Left ventricle myocardium superior (tissue), 1 donor: Measurements from ENCODE around the gene TMTC2. TPM values are rescaled to one million over a fixed set of nuclear protein-coding genes. Genes with fewer than 3 reads are reported as not detected.

Source experiments
- ATAC-seq: fragments of 200-7000 bp; cut with Tn5 transposase; one replicate; pipeline ENCODE4 v1.9.1; 2020; ENCODE audit warnings: mild to moderate bottlenecking, moderate library complexity
- DNase-seq: peaks from one replicate; pipeline ENCODE4 v3.0.0-alpha.2; 2020
- intact Hi-C: fragments of 100-400 bp; cut with micrococcal nuclease; formaldehyde crosslinking; loops from one replicate; pipeline ENCODE4 v1.11.0; 2022
- total RNA-seq: library from RNA; stranded (reverse); fragmentation: NEBNext Ultra II Directional; extraction: Animal tissue kit (Norgen Biotek cat#: 25700); gene quantifications from one replicate; pipeline ENCODE4 v1.2.1, GENCODE V29; 2021
- donor health status: DM: no; HTN: yes; CAD: no; lungs with severe emphysema.

The TMTC2 gene
- total RNA-seq, 1 donor from 2014 or later = 4.7 TPM

DNA sequence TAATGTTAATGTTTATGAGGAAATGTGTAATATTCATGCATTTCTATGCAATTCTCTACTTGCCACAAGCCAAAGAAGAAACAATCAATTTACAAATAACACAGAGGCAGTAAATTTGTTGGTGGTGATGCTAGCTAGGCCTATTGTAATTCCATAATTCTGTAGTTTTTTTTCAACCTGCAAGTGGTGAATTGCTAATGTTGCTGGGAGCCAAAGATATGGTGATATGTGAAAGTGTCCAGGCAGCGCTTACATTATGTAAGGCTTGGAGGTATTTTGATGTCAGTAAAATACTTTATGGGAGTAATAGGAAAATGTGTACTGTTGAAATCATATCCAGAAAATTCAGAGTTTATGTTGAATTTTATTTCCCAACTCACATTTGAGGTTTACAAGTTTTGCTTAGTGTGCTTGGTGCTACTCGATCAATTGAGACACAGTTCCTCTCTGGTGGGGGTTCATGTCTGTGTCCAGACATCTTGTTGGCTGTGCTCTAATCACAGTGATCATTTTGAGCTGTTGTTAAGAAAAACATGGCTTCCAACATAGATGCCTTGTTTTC is 23.2 kb downstream of the TMTC2 start:
- intact Hi-C loops = no loop called here
- ATAC-seq (no peak), DNase-seq (no peak)

DNA sequence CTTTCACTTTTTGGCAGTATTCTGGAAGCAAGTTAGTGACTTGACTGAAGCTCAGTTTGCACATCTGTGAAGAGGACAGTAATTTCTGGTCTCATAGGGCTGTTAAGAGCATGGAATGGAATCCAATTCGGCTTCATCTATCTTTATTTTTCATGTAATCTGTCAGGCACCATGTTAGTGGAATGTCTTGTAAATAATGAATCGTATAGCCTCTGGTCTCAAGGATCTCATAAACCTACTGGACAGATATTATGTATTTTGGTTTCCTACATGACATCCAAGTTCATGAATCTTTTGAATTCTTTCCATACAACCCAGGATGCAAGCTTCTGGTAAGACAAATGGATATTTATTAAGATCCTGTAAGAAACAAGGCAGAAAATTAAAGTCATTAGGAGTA is 24.0 kb downstream of the TMTC2 start:
- ATAC-seq (no peak), DNase-seq (no peak)
- intact Hi-C loops = no loop called here

DNA sequence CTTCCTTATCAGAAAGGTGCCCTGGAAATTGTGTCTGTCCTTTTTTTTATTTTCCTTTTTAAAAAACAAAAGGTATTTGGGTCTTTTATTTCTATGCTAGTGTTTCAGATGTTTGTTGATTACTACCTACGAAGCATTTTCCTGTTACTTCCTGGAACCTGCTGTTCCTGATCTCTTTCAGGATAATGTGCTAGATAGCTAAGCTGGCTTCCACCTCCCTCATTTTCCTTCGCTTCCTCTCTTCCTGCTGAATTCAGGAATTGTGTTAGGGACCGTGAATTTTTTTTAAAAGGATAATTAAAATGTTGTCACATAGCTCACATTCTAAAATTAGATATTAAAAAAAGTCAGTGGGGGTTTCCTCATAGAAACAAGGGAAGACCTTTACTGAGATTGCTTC is 27.7 kb downstream of the TMTC2 start:
- intact Hi-C loops = no loop called here
- DNase-seq (no peak), ATAC-seq (no peak)

DNA sequence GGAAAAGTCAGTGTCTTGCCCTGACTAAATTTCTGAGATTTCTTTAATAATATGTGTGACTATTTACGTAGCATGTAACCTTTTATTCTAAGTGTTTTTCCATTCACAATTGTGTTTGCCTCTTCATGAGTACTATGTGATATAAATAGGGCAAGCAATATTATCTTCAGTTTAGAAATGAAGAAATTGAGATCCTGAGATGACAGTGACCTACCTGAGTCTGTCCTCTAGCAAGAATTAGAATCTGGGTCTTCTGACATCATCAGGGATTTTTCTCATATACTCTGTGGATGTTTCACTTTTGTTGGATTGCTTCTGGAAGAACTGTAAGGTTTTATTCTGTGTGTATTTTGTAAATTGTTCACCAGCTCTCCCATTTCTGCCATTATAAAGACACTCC is 35.0 kb downstream of the TMTC2 start:
- intact Hi-C loops = no loop called here
- no peak for DNase-seq
- ATAC-seq = no peak

DNA sequence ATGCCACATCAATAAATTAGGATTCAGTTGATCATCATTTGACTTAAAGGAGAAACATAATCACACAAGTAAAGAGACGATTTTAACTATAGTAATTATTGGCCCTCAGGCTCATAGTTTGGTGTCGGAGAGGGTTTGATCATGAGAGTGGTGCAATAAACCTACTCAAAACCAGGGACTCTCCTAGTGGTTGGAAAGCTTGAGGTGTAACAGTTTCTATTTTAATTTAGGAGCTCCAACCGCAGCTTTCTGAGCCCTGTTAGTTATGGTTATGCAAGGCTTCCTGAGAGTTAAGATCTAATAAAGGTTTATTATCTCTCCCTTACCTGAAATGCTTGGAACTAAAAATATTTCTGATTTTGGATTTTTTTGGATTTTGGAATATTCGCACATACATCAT is 36.4 kb downstream of the TMTC2 start:
- no peak for ATAC-seq

DNA sequence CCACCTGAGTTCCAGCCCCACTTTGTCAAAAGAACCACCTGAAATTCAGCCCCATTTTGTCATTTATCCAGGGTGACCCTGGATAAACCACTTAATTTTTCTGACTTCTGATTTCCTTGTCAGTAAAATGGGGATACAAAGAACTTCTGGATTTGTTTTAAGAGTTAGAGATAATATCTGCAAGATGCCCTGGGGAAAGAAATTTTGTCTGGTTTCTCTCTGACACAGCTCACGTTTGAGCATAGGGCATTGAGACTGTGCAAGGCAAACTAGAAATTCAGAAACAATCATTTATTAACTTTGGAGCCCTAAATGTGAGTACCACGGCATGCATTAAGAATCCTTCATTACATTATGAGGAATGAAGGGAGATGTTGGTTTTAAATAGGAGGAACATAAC is 37.2 kb downstream of the TMTC2 start:
- DNase-seq (no peak), ATAC-seq (no peak)
- intact Hi-C loops = no loop called here

More for the DNA sequence above, 36.4 kb downstream of the TMTC2 start:
- no peak for DNase-seq
- intact Hi-C loops = no loop called here

DNA sequence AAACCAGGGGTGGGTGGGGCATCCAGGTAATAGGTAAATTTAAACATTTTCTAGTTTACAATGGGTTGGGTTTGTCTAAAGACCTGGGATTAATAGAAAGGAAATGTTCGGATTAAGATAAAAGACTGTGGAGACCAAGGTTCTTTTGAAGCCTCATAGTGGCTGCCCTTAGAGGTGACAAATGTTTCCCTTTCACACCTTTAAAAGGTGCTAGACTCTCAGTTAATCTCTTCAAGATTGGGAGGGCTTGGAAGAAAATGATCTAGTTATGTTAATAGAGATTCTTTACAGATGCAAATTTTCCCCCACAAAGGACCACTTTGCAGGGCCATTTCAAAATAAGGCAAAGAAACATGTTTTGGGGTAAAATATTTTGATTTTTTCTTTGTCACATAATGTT is 39.0 kb downstream of the TMTC2 start:
- no peak for DNase-seq
- intact Hi-C loops = no loop called here

DNA sequence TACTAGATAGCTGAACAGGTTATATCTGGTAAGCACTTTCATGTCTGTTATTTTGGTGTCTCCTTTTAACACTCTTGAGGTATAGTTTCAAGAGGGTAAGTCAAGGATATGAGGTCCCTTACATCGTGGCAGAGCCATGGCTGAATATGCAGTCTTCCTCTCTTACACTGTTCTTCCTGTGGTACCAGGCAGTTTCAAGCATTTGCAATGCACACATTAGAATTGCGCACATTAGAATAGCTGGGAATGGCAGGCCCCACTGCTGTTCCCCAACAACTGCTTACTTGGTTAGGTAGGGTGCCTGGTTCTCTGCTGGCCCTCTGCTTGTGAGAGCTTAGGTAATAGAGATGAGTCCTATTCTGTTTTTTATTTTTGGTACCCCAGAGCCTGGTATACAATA is 41.2 kb downstream of the TMTC2 start:
- intact Hi-C loops = no loop called here
- DNase-seq (no peak), ATAC-seq (no peak)

More for the DNA sequence above, 39.0 kb downstream of the TMTC2 start:
- no peak for ATAC-seq

DNA sequence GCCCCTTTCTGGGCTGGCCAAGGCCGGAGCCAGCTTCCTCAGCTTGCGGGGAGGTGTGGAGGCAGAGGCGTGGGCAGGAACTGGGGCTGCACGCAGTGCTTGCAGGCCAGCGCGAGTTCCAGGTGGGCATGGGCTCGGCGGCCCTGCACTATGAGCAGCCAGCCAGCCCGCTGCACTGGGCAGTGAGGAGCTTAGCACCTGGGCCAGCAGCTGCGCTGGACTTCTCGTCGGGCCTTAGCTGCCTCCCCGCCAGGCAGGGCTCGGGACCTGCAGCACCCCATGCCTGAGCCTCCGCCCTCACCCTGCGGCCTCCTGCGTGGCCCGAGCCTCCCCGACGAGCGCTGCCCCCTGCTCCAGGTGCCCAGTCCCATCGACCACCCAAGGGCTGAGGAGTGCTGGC is 42.0 kb downstream of the TMTC2 start:
- DNase-seq = no peak
- intact Hi-C loops = no loop called here
- ATAC-seq = no peak

DNA sequence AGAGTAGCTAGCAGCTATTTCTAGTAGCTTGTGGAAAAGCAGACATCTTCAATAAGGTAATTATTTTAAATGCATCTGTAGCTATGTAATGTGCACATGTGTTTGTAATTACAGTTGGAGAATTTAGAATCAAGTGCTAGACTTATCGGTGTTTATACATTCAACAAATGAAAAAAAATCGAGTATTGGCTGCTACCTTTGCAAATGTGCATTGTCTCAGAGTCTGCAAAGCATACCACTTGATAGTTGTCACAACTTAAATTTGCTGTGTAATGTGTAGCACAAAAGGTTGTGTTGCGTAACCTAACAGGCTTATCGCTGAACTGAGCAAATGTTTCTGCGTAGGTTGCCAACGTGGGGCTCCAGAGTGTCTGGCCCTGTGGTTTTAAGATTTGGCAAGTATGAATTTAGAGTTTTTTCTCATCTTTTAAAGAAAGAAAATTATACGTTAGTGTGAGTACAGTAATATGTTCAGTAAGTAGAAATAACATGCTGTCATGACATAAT is 44.3 kb downstream of the TMTC2 start:
- intact Hi-C loops = no loop called here
- DNase-seq = peak; percentile 28
- peak; percentile 58 for ATAC-seq

DNA sequence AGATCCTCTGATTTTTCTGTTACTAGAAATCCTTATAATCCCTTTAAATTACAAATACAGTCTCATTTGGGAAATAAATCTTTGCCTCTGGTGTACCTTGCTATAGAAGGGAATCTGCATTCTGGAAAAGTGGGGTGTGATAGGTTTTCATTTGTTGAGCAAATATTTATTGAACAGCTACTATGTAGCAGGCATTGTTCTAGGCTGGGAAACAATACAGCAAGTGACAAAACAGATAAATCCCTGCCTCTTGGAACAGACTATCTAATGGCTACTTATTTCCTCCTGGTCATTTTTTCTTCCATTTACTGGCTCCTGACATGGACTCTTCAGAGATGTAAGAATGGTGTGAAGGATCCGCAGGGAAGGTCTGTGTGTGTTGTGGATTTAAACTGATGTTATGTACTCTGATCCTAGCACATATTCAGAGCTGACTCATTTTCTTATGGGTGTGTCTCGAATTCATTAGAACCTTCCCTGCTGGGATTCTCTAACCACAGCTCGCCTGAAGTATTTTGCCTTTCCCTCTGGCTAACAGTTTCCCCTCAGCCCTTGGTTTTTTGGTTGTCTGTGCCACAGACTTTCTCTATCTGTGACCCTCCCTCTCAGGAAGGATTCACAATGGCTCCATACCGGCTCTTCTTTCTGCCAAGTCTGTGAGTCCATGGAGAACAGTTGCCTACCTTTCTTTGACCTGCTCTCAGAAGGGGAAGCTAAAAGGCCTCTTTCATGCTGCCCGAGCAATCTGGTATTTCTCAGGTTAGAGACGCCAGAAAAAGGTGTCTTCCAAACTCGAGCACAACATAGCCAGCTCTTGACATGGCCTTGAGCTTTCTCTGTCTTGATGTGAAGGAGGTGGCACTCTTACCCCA is 53.7 kb downstream of the TMTC2 start:
- ATAC-seq (peak; percentile 66), DNase-seq (no peak)
- intact Hi-C loops = no loop called here

DNA sequence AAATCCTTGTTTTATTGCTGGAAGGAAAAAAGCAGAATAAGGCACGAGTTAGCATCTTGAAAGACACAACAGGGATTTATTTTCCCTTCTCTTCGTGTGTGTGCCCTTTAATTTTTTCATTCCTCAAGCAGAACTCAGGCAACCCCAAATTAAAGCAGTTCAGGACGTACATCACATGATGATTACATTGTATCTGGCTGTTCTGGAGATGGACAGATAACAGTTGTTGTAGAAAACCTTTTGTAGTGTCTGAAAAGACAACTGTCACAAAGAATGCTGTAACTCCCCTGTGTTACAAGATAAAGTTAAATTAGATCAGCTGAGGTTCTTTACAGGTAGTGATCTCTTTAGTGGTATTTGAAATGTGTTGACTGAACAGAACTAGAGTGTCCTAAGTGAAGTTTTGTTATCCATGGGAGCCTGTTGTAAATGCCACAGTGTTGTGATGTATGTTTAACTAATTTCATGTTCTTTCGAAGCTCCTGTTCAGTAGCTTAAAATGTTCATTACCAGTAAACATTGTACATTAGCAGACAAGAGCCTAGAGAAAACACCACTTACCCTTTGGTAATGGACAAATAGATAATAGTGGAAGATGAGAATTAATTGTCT is 58.5 kb downstream of the TMTC2 start:
- intact Hi-C loops = no loop called here
- DNase-seq = no peak
- no peak for ATAC-seq

DNA sequence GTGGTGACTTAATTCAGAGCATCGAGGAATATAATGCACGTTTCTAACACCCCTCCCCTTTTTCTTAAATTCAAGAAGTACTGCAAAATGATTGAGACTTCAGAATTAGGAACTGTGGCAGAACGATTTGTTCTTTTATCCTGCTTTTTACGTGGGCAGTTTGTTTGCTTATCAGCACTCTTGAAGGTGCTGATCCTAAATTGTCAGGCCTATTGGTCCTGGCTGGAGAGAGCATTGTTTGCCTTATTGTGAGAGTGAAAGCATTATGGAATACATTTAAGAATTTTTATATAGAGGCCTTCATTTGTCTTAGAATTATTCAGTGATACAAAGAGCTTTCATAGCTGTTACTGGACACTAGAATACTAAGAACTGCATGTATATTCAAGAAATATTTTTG is 59.1 kb downstream of the TMTC2 start:
- no peak for DNase-seq
- ATAC-seq = no peak
- intact Hi-C loops = no loop called here

DNA sequence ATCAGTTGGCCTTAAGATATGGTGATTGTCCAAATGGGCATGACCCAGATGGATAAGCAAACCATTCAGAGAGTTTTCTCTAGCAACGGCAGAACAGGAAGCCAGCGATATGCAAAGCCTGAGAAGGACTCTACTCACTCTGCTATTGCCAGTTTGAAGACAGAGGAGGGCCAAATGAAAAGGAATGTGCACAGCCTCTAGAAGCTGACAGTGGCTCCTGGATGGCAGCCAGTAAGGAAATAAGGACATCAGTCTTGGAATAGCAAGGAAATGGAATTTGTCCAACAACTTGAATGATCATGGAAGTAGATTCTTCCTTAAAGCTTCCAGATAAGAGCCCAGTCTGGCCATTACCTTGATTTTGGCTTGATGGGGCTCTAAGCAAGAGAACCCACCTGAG is 60.0 kb downstream of the TMTC2 start:
- peak; percentile 31 for ATAC-seq
- no peak for DNase-seq
- intact Hi-C loops = no loop called here

DNA sequence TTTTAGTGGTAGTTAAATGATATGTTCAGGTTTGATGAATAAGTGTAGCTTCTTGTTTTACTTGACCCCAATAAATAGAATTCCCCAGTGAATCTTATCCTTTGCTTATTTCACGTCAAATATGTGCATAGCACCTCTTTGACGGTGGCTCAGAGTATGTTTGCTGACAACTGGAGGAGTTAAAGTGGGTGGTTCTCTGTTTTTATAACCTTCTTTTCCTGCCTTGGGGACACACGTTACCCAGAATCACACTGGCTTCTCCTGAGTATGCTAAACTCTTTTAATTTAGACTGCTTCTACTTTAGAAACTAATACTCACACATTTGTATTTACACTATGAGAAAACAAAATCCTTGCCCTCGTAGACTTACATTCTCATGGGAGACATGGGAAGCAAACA is 62.3 kb downstream of the TMTC2 start:
- intact Hi-C loops = no loop called here
- DNase-seq = no peak
- no peak for ATAC-seq

DNA sequence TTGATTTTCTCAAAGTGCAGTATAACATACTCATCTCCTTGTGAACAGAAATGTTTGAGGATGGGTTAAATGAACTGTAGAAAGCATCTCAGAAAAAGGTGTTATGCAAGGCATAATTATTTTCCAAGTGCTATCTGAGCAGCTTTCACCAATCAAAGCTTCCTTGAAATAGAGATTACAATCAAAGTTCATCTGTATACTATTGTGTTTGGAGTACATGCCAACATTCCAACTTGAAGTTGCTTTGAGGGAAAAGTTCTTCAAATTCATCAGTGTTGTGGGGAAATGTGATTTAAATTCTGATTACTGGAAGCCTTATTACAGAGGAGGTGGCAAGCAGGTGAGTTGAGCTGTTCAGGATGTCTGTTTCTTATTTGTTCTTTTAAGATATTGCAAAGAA is 68.2 kb downstream of the TMTC2 start:
- intact Hi-C loops = no loop called here
- DNase-seq (no peak), ATAC-seq (no peak)

DNA sequence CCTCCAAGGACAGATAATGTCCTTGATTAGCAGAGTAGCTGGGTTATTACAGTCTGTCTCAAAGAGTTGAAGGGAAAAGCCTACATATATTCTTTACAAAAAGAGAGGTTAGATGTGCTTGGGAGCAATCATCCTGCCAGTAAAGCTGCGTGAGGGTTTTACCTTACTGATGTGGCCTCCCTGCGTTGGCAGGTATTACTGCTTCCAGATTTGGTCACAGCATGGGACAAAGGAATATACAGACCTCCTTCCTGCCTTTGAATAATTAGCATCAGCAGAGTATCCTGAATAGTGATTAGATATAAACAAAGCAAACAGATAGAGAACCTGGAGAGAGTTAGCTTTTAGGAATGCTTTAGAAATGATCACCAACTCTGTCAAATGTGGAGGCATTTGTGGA is 69.6 kb downstream of the TMTC2 start:
- intact Hi-C loops = no loop called here
- ATAC-seq = no peak

DNA sequence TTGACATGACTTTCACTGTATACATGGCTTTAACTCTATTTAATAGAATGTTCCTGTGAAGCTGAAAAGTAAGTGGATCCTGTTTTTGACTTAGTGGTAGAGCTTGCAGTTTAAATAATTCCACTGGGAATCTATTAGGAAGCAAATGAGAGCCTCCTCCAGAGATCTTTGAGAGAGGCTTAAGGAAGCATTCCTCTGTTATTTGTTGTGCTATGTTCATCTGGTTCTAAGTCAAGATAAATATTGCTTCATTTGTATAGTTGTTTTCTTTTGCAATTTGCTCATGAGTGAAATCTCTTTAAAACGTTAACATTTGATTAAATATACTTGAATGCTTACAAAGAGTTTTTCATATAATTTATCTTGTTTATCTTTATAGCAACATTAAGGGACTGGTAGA is 70.4 kb downstream of the TMTC2 start:
- DNase-seq = no peak
- peak; percentile 61 for ATAC-seq
- intact Hi-C loops = no loop called here

More for the DNA sequence above, 69.6 kb downstream of the TMTC2 start:
- no peak for DNase-seq

DNA sequence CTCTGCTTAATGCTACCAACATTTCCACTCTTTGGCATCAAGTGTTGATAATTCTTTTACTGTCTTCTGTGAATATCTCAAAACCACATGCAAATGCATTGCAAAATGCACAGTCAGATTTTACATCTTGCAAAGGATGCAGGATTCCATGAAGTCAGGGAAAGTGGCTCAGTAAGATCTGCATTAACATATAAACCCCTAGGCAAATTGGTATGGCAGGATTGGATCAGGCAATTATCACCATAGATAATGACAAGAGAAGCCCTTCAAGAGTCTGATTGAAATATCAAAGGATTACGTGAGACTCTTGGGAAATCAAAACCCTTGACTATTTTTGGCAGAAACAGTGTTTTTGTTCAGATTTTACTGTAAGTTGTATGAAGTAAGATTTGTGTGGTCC is 71.0 kb downstream of the TMTC2 start:
- DNase-seq (no peak), ATAC-seq (no peak)
- intact Hi-C loops = no loop called here

DNA sequence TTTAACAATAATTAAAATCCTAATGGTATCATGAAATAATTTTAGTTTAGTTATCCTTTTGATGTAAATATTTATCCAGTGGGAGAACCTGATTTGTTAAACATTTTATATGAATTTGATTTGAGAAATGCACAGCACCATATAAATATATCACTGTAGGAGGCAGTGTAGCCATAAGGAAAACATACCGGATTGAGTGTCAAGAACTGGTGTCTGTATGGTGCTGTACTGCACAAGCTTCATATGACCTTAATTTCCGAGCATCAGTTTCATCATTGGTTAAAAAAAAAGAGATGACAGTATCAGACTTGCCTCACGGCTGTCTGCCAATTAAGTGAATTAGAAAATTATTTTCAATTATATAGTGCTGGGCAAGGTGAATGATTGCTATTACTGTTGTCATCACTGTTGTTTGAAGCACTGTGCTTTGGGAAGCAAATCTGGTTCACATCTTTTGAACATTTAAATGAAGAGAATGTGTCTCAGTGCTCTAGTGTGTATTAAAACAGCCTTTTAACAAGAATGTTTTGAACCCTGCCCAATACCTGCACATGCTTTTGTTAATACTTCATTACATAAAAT is 72.1 kb downstream of the TMTC2 start:
- ATAC-seq (no peak), DNase-seq (no peak)
- intact Hi-C loops = no loop called here
